GM12801 (cell line): ENCODE results near the gene AIP.

Experiments
- CTCF ChIP-seq: IDR thresholded peaks from one replicate; pipeline ENCODE4 v1.5.1; 2011; ENCODE audit warnings: control low read depth; ENCODE audit not compliant: insufficient read length; ENCODE audit errors: extremely low read depth

The AIP gene

GRCh38 chr11:67486481-67487195 is 3.8 kb downstream of the AIP start:
- no peak for TF ChIP-seq CTCF

GRCh38 chr11:67489203-67489884 is 6.5 kb downstream of the AIP start:
- TF ChIP-seq CTCF = no peak

- TF ChIP-seq CTCF = no peak
These were observed 7.3 kb downstream of the AIP start for GRCh38 chr11:67489885-67490726.

GRCh38 chr11:67490727-67491065 is 7.9 kb downstream of the AIP start:
- TF ChIP-seq CTCF = no peak

GRCh38 chr11:67491276-67492068 is 8.6 kb downstream of the AIP start:
- no peak for TF ChIP-seq CTCF

GRCh38 chr11:67492069-67492727 is 9.4 kb downstream of the AIP start:
- no peak for TF ChIP-seq CTCF
